NCI-H774 (cell line): Measurements from ENCODE around the gene KMT2B.
"Not testable (repeated sequence)": the region's sequence is repeated elsewhere in the genome, so short reads cannot be mapped to it uniquely, and the experiment has no call there.

ENCODE experiments used
- DNase-seq: peaks from one replicate; lab custom pipeline; 2025; lab: John Stamatoyannopoulos, UW

KMT2B gene

DNA sequence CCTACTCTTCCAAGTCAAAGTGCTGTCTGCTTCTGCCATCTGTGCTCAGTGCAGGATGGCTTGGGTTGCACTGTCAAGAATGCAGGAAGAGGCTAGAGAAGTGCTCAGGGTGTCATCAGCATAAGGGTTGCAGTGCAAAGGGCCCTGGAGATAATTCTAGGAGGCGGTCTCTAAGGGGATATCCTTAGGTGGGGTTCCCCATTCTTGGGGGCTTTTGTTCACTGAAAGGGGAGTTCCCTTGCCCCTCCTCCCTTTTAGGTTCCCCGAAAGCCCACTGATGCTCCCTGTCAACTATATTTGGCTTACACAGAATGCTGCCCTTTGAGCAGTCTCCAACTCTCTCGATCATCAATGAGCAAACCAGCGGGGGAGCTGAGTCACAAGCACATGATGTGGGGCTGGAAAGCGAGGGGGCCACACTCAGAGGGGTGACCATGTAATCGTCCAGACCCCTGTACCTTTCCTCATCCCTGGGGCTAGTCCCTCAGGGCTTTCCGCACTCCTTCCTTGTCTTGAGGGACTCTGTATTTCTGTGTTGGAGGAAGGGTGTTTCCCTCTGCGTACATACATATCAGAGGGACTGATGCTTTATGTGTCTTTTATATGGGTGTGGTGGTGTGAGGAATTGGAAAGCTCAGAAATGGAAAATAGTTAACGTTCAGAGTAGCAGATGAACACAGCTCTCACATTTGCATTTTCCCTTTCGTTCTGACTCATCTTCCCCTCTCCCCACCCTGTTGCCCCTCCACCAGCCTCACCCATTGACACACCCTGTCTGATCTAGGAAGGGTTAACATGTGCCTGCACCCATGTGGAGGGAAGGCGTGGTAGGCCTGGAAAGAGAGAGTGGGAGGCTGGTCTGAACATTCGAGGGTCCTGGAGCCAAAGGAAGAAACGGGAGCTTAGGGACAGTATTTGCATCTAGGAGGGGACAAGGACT lies 6.7 kb upstream of the KMT2B start:
- DNase-seq: no peak

DNA sequence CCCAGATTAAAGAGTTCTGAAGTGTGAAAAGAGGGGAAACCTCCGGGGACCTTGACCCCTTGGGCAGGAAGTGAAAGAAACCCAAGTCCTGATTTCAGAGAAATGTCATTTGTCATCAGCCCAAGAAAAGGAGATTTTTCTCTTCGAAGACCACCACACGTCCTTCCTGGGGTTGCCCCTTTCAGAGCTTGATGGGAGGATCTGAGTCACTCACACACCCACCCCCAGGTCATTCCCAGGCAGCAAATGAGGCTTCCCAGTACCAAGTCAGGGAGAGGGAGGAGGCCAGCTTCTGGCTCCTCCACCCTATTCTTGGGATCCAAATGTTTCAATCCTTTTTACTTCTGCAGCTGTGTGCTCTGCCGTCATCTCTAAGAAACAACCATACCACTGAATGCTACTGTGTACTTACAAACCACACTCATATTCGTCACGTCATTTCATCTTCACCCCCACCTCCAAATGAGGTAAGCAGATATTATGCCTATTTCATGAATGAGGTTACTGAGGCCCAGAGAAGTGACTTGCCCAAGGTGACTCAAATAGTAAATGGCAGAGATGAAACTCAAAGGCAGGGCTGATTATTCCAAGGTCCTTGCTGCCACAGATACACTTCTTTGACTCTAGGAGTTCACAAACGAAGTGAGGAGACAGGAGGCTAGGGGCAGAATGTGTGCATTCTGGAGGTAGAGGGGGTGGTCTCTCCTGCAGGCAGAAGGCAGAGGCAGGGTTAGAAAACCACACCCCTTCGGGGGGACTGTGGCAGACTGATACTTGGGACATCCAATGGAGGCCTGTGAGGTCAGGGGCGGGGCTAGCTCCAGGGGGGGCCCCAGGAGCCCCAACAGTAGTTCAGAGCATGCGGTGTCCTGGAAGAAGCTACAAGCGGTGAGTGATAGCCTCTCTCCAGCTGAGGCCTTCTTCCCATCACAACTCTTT lies 5.0 kb upstream of the KMT2B start:
- DNase-seq: no peak

DNA sequence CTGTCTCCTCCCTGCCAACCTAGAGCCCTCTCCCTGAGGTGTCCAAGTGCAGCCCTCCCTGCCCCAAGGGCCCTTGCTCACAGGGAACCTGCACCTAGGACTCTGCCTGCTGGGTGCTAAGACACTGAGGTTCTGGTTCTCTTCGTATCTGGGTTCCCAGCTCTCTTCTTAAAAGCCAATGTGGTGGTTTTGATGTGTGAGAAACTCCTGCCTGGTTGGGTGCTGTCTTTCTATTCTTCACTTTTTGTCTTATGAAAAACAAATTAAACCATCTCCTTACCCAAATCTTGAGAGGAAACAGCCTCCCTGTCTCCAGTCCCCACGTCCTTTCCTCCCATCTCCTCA lies 4.3 kb upstream of the KMT2B start:
- DNase-seq: no peak

DNA sequence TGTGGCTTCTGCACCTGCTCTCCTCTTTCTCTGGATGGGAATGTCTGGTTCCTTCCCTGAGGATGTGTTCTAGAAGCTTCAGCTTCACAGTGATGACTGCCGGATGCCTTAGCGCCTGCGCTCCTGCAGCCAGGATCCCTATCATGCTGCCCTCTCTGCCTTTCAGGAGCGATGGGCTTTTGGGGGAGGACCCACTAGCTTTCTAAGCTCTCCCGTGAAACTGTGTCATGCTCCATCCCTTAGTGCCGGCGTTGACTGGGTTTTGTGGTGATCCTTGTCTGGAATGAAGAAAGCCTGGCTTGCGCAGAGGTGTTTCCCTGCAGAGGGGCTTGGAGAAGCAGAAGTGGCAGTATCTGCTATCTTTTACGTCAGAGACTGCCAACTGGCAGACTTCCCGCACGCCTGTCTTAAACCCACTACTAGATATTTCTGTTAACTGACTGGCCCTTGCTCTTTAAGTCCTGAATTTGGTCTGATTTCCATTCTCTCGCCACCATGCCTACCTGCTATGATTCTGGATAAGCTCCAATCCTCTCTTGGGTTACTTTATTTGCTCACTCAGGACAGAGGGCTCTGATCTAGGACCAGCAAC lies 3.8 kb upstream of the KMT2B start:
- DNase-seq: no peak

DNA sequence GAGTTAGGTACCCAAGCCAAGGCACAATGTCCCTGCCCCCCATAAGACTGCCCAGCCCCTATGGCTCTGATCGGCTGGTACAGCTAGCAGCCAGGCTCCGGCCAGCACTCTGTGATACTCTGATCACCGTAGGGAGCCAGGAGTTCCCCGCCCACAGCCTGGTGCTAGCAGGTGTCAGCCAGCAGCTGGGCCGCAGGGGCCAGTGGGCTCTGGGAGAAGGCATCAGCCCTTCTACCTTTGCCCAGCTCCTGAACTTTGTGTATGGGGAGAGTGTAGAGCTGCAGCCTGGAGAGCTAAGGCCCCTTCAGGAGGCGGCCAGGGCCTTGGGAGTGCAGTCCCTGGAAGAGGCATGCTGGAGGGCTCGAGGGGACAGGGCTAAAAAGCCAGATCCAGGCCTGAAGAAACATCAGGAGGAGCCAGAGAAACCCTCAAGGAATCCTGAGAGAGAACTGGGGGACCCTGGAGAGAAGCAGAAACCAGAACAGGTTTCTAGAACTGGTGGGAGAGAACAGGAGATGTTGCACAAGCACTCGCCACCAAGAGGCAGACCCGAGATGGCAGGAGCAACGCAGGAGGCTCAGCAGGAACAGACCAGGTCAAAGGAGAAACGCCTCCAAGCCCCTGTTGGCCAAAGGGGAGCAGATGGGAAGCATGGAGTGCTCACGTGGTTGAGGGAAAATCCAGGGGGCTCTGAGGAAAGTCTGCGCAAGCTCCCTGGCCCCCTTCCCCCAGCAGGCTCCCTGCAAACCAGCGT lies 3.0 kb upstream of the KMT2B start:
- no peak for DNase-seq

DNA sequence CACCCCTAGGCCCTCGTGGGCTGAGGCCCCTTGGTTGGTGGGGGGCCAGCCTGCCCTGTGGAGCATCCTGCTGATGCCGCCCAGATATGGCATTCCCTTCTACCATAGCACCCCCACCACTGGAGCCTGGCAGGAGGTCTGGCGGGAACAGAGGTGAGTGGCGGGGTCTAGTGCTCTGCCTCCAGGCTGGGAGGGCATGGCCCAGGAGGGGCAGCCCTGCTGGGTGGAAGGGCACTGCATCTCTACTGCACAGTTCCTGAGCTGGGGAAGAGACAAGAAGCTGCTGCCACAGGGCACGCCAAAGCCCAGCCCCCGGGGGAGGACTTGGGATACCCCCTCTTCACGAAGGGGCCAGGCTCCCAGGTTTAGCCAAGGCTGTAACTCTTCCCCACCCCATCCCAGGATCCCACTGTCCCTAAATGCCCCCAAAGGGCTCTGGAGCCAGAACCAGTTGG lies 2.4 kb upstream of the KMT2B start:
- no peak for DNase-seq

DNA sequence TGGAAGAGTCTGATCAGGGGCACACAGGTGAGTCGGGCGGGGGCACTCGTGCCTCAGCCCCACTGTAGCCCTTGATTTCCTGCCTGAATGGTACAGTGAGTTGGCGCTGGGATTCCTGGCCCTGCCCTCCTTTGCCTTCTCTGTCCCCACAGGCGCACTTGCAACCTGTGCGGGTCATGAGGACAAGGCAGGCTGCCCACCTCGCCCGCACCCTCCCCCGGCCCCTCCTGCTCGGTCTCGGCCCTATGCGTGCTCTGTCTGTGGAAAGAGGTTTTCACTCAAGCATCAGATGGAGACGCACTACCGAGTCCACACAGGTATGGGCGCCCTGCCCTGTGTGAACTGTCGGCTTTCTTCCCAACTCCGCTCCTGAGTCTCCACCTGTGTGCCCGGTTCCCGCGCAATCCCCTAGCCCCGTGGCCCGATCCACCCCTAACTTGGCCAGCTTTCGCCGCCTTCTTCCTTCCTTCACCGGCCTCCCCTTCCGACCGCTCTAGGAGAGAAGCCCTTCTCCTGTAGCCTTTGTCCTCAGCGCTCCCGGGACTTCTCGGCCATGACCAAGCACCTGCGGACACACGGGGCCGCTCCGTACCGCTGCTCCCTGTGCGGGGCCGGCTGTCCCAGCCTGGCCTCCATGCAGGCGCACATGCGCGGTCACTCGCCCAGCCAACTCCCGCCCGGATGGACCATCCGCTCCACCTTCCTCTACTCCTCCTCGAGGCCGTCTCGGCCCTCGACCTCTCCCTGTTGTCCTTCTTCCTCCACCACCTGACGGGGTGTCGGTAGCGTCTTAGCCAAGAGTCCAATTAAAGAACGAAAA lies 1.6 kb upstream of the KMT2B start:
- DNase-seq: no peak

GRCh38 chr19:35716801-35717664 lies 770 bp upstream of the KMT2B start:
- peak; percentile 71 for DNase-seq

GRCh38 chr19:35718345-35719041 lies 690 bp downstream of the KMT2B start:
- no peak for DNase-seq

DNA sequence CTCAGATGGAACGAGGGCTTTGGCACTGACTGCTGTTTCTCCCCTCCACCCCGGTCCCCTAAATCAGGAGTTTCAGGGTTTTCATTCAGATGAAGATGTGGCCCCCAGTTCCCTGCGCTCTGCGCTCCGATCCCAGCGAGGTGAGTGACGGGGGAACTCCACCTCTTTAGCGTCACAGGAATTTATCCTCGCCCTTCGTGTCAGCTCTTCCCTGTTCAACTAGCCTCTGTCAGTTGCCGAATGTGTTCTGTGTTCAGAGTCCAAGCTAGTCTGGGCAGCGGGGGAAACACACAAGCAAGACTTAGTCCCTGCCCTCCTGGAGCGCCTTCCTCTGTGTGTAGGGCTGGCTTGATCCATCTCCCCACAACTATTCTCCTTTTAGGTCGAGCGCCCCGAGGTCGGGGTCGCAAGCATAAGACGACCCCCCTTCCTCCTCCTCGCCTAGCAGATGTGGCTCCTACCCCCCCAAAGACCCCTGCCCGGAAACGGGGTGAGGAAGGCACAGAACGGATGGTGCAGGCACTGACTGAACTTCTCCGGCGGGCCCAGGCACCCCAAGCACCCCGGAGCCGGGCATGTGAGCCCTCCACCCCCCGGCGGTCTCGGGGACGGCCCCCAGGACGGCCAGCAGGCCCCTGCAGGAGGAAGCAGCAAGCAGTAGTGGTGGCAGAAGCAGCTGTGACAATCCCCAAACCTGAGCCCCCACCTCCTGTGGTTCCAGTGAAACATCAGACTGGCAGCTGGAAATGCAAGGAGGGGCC lies 1.8 kb downstream of the KMT2B start:
- no peak for DNase-seq

DNA sequence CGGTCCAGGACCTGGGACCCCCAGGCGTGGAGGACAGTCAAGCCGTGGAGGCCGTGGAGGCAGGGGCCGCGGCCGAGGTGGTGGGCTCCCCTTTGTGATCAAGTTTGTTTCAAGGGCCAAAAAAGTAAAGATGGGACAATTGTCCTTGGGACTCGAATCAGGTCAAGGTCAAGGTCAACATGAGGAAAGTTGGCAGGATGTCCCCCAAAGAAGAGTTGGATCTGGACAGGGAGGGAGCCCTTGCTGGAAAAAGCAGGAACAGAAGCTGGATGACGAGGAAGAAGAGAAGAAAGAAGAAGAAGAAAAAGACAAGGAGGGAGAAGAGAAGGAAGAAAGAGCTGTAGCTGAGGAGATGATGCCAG lies 2.3 kb downstream of the KMT2B start:
- DNase-seq: no peak

- no peak for DNase-seq
These were observed 2.8 kb downstream of the KMT2B start for GRCh38 chr19:35720648-35721047.

DNA sequence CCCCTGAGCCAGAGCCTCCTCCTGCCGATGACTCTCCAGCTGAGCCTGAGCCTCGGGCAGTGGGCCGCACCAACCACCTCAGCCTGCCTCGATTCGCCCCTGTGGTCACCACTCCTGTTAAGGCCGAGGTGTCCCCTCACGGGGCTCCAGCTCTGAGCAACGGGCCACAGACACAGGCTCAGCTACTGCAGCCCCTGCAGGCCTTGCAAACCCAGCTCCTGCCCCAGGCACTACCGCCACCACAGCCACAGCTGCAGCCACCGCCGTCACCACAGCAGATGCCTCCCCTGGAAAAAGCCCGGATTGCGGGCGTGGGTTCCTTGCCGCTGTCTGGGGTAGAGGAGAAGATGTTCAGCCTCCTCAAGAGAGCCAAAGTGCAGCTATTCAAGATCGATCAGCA lies 3.6 kb downstream of the KMT2B start:
- no peak for DNase-seq

DNA sequence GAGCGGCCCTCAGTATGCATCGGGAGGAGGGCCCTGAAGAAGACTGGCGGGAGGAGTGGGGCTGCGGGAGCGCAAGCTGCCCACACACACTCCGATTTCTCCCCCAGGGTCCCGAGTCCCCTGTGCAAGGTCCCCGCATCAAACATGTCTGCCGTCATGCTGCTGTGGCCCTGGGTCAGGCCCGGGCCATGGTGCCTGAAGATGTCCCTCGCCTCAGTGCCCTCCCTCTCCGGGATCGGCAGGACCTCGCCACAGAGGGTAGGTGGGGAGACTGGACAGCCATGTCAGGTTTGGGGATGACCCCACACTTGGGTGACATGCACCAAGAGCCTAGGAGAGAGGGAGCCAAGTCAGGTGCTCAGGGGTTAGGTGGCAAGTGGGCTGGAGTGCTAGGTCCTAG lies 4.7 kb downstream of the KMT2B start:
- no peak for DNase-seq

DNA sequence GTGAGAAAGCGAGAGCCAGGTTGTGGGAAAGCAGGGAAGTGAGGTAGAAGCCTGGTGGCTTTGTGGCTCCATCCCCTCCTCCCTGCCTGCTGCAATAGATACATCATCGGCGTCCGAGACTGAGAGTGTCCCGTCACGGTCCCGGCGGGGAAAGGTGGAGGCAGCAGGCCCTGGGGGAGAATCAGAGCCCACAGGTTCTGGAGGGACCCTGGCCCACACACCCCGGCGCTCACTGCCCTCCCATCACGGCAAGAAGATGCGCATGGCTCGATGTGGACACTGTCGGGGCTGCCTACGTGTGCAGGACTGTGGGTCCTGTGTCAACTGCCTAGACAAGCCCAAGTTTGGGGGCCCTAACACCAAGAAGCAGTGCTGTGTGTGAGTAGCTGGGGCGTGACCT lies 5.1 kb downstream of the KMT2B start:
- no peak for DNase-seq

- DNase-seq: no peak
These were observed 5.9 kb downstream of the KMT2B start for GRCh38 chr19:35723671-35724070.

DNA sequence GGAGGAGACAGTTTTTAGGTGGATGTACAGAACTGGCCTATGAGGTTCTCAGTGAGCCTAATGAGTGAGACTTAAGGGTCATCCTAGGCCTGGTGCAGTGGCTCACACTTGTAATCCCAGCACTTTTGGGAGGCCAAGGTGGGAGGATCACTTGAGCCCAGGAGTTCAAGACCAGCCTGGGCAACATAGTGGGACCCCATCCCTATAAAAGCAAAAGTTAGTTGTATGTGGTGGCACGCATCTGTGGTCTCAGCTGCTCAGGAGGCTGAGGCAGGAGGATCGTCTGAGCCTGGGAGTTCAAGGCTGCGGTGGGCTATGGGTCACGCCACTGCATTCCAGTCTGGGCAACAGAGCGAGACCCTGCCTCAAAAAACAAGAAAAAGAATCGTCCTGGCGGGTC lies 6.3 kb downstream of the KMT2B start:
- not testable (repeated sequence) for DNase-seq

- DNase-seq: no peak
These were observed 6.8 kb downstream of the KMT2B start for GRCh38 chr19:35724560-35724959.
